OCI-LY1 (cell line): ENCODE measurements around the gene ORC3.
A peak's percentile ranks its signal among the peaks of the same experiment; 100 is the strongest.

Experiments used
- H2AFZ ChIP-seq: fragments of 200-600 bp; sonication (generic), shearing (Covaris generic); 2 replicates; pipeline ENCODE4 v1.6.0; 2014; ENCODE audit warnings: antibody characterized with exemption, mild to moderate bottlenecking, low read length
- H3F3A ChIP-seq: fragments of 200-600 bp; sonication (generic), shearing (Covaris generic); 2 replicates; pipeline ENCODE4 v1.6.0; 2014; ENCODE audit warnings: mild to moderate bottlenecking, antibody characterized with exemption, low read length, moderate library complexity; ENCODE audit not compliant: insufficient read depth
- H3K27ac ChIP-seq: fragments of 200-600 bp; sonication (generic); 2 replicates; pipeline ENCODE4 v1.5.1; 2014; ENCODE audit warnings: low read length, mixed run types, mild to moderate bottlenecking, low read depth; ENCODE audit not compliant: poor library complexity, severe bottlenecking
- H3K27me3 ChIP-seq: fragments of 200-600 bp; sonication (generic); 2 replicates; pipeline ENCODE4 v1.6.0; 2014; ENCODE audit warnings: antibody characterized with exemption, mild to moderate bottlenecking, low read length, moderate library complexity; ENCODE audit not compliant: insufficient read depth
- H3K36me3 ChIP-seq: fragments of 200-600 bp; sonication (generic); 2 replicates; pipeline ENCODE4 v1.6.1; 2014; ENCODE audit warnings: mild to moderate bottlenecking, antibody characterized with exemption, low read length, moderate library complexity, mixed read lengths; ENCODE audit not compliant: insufficient read depth
- H3K4me1 ChIP-seq: fragments of 200-600 bp; sonication (generic); 2 replicates; pipeline ENCODE4 v1.5.1; 2014; ENCODE audit warnings: mild to moderate bottlenecking, low read length, moderate library complexity; ENCODE audit not compliant: insufficient read depth, severe bottlenecking
- H3K4me2 ChIP-seq: fragments of 200-600 bp; sonication (generic), shearing (Covaris generic); 2 replicates; pipeline ENCODE4 v1.6.1; 2014; ENCODE audit warnings: low read length
- H3K4me3 ChIP-seq: fragments of 200-600 bp; sonication (generic); 2 replicates; pipeline ENCODE4 v1.5.1; 2014; ENCODE audit warnings: low read length, low read depth, mild to moderate bottlenecking, mixed read lengths; ENCODE audit not compliant: poor library complexity, severe bottlenecking
- H3K79me2 ChIP-seq: fragments of 200-600 bp; shearing (Covaris generic); 2 replicates; pipeline ENCODE4 v1.6.1; 2016; ENCODE audit warnings: mixed run types, low read length, mixed read lengths; ENCODE audit not compliant: insufficient read depth
- H3K9ac ChIP-seq: fragments of 200-600 bp; sonication (generic), shearing (Covaris generic); 2 replicates; pipeline ENCODE4 v1.6.1; 2014; ENCODE audit warnings: mild to moderate bottlenecking, low read length, mixed read lengths
- H3K9me2 ChIP-seq: fragments of 200-600 bp; sonication (generic), shearing (Covaris generic); 2 replicates; pipeline ENCODE4 v1.6.1; 2014; ENCODE audit warnings: low read depth, mild to moderate bottlenecking, low read length, mixed read lengths
- H3K9me3 ChIP-seq: fragments of 200-600 bp; shearing (Covaris generic); 2 replicates; pipeline ENCODE4 v1.6.1; 2014; ENCODE audit warnings: low read length, mixed read lengths
- H4K20me1 ChIP-seq: fragments of 200-600 bp; sonication (generic), shearing (Covaris generic); 2 replicates; pipeline ENCODE4 v1.6.0; 2016; ENCODE audit warnings: mild to moderate bottlenecking, low read length; ENCODE audit not compliant: insufficient read depth
- CTCF ChIP-seq: fragments of 200-600 bp; sonication (generic), shearing (Covaris generic); IDR thresholded peaks from 2 replicates; pipeline ENCODE4 v1.5.1; 2017; ENCODE audit warnings: mild to moderate bottlenecking, antibody characterized with exemption, low read length, moderate library complexity, mixed read lengths
- EZH2 ChIP-seq: fragments of 200-600 bp; sonication (generic), shearing (Covaris generic); IDR thresholded peaks from 2 replicates; pipeline ENCODE4 v1.8.0; 2017; ENCODE audit warnings: borderline replicate concordance, mixed run types, mild to moderate bottlenecking, antibody characterized with exemption, low read length, moderate library complexity, mixed read lengths

ORC3 gene

GRCh38 chr6:87700397-87701343 is 110.7 kb downstream of the ORC3 start:
- peaks cover 59% of the 10 kb centered on the region for H3K79me2 ChIP-seq
- no peak overlapping the region for H2AFZ ChIP-seq
- peak overlapping the region; percentile 92 for H3K9ac ChIP-seq
- H3K4me3 ChIP-seq: peak overlapping the region; percentile 97
- peak overlapping the region; percentile 81 for H3K4me2 ChIP-seq
- peaks cover 32% of the 10 kb centered on the region for H3K36me3 ChIP-seq
- H3K9me2 ChIP-seq: no peaks in the 10 kb centered on the region
- no peaks in the 10 kb centered on the region for H3F3A ChIP-seq
- H4K20me1 ChIP-seq: 0 out of 2 replicates have a peak, but pooled peaks cover 2% of the 10 kb centered on the region
- no peaks in the 10 kb centered on the region for H3K27me3 ChIP-seq
- TF ChIP-seq CTCF (peak; percentile 23; the same call in 1 of the 2 replicates), EZH2 (no peak)
- peak overlapping the region; percentile 89 for H3K27ac ChIP-seq
- no peaks in the 10 kb centered on the region for H3K9me3 ChIP-seq
- H3K4me1 ChIP-seq: peaks cover 65% of the 10 kb centered on the region

DNA sequence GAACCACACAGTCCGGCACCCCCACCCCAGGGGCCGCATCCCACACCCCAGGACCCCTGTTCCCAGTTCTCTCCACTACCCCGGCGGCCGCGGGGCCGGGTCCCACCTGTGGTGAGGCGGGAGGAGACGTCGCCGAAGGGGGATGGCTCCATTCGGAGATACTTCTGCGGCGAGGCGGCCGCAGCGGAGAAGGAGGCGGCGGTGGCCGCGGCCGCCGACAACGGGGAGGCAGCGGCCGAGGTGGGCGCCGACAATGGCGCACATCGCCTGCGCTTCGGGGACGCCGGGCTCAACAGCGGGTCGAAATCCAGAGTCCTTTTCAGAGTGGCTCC is 111.4 kb downstream of the ORC3 start:
- Histone ChIP-seq H3K27ac (peak overlapping the region; percentile 89), H3K36me3 (peaks cover 32% of the 10 kb centered on the region), H3F3A (no peaks in the 10 kb centered on the region), H4K20me1 (0 out of 2 replicates have a peak, but pooled peaks cover 2% of the 10 kb centered on the region), H3K9me2 (no peaks in the 10 kb centered on the region), H3K79me2 (peaks cover 53% of the 10 kb centered on the region), H2AFZ (no peak overlapping the region), H3K9ac (peak overlapping the region; percentile 92), H3K4me1 (peaks cover 58% of the 10 kb centered on the region), H3K9me3 (no peaks in the 10 kb centered on the region), H3K4me3 (peak overlapping the region; percentile 97), H3K4me2 (peak overlapping the region; percentile 81), H3K27me3 (no peaks in the 10 kb centered on the region)
- TF ChIP-seq EZH2 (no peak), CTCF (no peak)

GRCh38 chr6:87701676-87702588 is 112.0 kb downstream of the ORC3 start, which contains the start of gene AKIRIN2:
Gene AKIRIN2, minus strand, starts transcription at chr6:87702233. Its CDS starts 549 bp downstream, at chr6:87701684.
- H3K4me1 ChIP-seq: peaks cover 52% of the 10 kb centered on the region
- no peak within 1 kb of the TSS for H2AFZ ChIP-seq
- no peaks in the 10 kb centered on the region for H3F3A ChIP-seq
- peak within 1 kb of the TSS; percentile 92 for H3K9ac ChIP-seq
- peak within 1 kb of the TSS; percentile 97 for H3K4me3 ChIP-seq
- H3K36me3 ChIP-seq: peaks cover 32% of the 10 kb centered on the region
- peak within 1 kb of the TSS; percentile 91 for H3K4me2 ChIP-seq
- peak within 1 kb of the TSS; percentile 89 for H3K27ac ChIP-seq
- no peaks in the 10 kb centered on the region for H3K27me3 ChIP-seq
- no peaks in the 10 kb centered on the region for H3K9me3 ChIP-seq
- no peaks in the 10 kb centered on the region for H3K9me2 ChIP-seq
- H3K79me2 ChIP-seq: peaks cover 48% of the 10 kb centered on the region
- H4K20me1 ChIP-seq: 0 out of 2 replicates have a peak, but pooled peaks cover 2% of the 10 kb centered on the region
- TF ChIP-seq CTCF: no peak
- no peak for TF ChIP-seq EZH2
